Endothelial cell of umbilical vein (primary cell): ENCODE measurements around the gene CTSH. TPM values are rescaled to one million over a fixed set of nuclear protein-coding genes. Genes with fewer than 3 reads are reported as not detected.

ENCODE experiments used
- BruUV-seq: library from RNA; stranded (reverse); fragments of 400-500 nt; replicated peaks from 2 replicates; lab custom pipeline; 2021; lab: Mats Ljungman, UMichigan
- CTCF ChIA-PET: fragments of 300-600, 350-600 bp; sonication (Branson Sonifier 250); formaldehyde crosslinking; loops from one replicate; lab custom pipeline; 2021; ENCODE audit warnings: antibody characterized with exemption, inconsistent platforms; lab: Charles Lee
- POLR2A ChIA-PET: fragments of 300-600, 350-600 bp; sonication (Branson Sonifier 250); formaldehyde crosslinking; loops from one replicate; lab custom pipeline; 2021; ENCODE audit warnings: antibody characterized with exemption, inconsistent platforms; lab: Charles Lee
- DNase-seq: peaks from one replicate; pipeline ENCODE4 v3.0.0-alpha.2; 2011; ENCODE audit warnings: low read depth, low spot score
- FAIRE-seq: peaks from 2 replicates; lab custom pipeline; 2011; peaks lifted over from hg19 to GRCh38; lab: Jason Lieb, UNC
- H2AFZ ChIP-seq: 2 replicates; pipeline ENCODE4 v1.6.0; 2012; ENCODE audit warnings: low read depth, low read length, control low read depth, inconsistent platforms
- H3K27ac ChIP-seq: 2 replicates; pipeline ENCODE4 v1.5.1; 2011; ENCODE audit warnings: low read depth, mild to moderate bottlenecking, control low read depth, low read length, moderate library complexity; ENCODE audit not compliant: insufficient read depth
- H3K27me3 ChIP-seq, 2 experiments: 2 replicates each; pipeline versions ENCODE4 v1.6.0 to v1.6.1; 2011; ENCODE audit warnings: low read length in 2 of 2, mixed read lengths in 1 of 2; ENCODE audit not compliant: control insufficient read depth in 2 of 2, insufficient read depth in 2 of 2
- H3K36me3 ChIP-seq, 2 experiments: 2 replicates in 1 of 2; 3 replicates in 1 of 2; pipeline ENCODE4 v1.5.1; 2011; ENCODE audit warnings: low read length in 2 of 2, mild to moderate bottlenecking in 1 of 2, moderate library complexity in 1 of 2; ENCODE audit not compliant: control insufficient read depth in 2 of 2, insufficient read depth in 2 of 2; ENCODE audit errors: extremely low read depth in 1 of 2
- H3K4me1 ChIP-seq: 3 replicates; pipeline ENCODE4 v1.5.1; 2011; ENCODE audit warnings: mild to moderate bottlenecking, low read length; ENCODE audit not compliant: control insufficient read depth, insufficient read depth; ENCODE audit errors: extremely low read depth
- H3K4me2 ChIP-seq: 2 replicates; pipeline ENCODE4 v1.6.1; 2011; ENCODE audit warnings: low read length, control low read depth, mixed read lengths; ENCODE audit not compliant: insufficient read depth
- H3K4me3 ChIP-seq, 3 experiments: fragments of 200-600 bp in 1 of 3; sonication (generic), shearing (Covaris generic) in 1 of 3; replicated peaks in 1 of 3; 2 replicates each; pipeline ENCODE4 v1.5.1; 2011 to 2016; ENCODE audit warnings: control low read depth in 3 of 3, low read length in 3 of 3, mild to moderate bottlenecking in 2 of 3, inconsistent platforms in 1 of 3, low read depth in 1 of 3, moderate library complexity in 1 of 3; ENCODE audit not compliant: insufficient read depth in 1 of 3
- H3K79me2 ChIP-seq: 2 replicates; pipeline ENCODE4 v1.6.0; 2012; ENCODE audit warnings: low read length, inconsistent platforms; ENCODE audit not compliant: control insufficient read depth, insufficient read depth
- H3K9ac ChIP-seq: replicated peaks from 2 replicates; pipeline ENCODE3; 2011; ENCODE audit warnings: low read length, control low read depth; ENCODE audit not compliant: insufficient read depth; ENCODE audit errors: extremely low read depth
- H3K9me1 ChIP-seq: replicated peaks from 3 replicates; pipeline ENCODE4 v1.6.0; 2011; ENCODE audit warnings: mild to moderate bottlenecking, low read length; ENCODE audit not compliant: control insufficient read depth, insufficient read depth; ENCODE audit errors: extremely low read depth
- H3K9me3 ChIP-seq: replicated peaks from 2 replicates; pipeline ENCODE4 v1.5.1; 2012; ENCODE audit warnings: low read length, inconsistent platforms; ENCODE audit not compliant: control insufficient read depth, insufficient read depth
- H4K20me1 ChIP-seq: replicated peaks from 2 replicates; pipeline ENCODE3; 2011; ENCODE audit warnings: mild to moderate bottlenecking, low read length; ENCODE audit not compliant: control insufficient read depth, insufficient read depth; ENCODE audit errors: extremely low read depth
- CTCF ChIP-seq, 2 donors: IDR thresholded peaks; 1 replicate in 1 of 2; 2 replicates in 1 of 2; pipeline ENCODE4 v1.5.1; 2011; ENCODE audit warnings: low read length in 2 of 2, mild to moderate bottlenecking in 2 of 2, moderate library complexity in 2 of 2, control low read depth in 1 of 2, inconsistent platforms in 1 of 2, low read depth in 1 of 2; ENCODE audit not compliant: insufficient read depth in 1 of 2; ENCODE audit errors: extremely low read depth in 1 of 2
- EZH2 ChIP-seq: IDR thresholded peaks from 2 replicates; pipeline ENCODE4 v1.6.1; 2012; ENCODE audit warnings: borderline replicate concordance, low read depth, mild to moderate bottlenecking, moderate library complexity, low read length, inconsistent platforms; ENCODE audit not compliant: severe bottlenecking
- FOS ChIP-seq: IDR thresholded peaks from 2 replicates; pipeline ENCODE4 v1.6.1; 2011; ENCODE audit warnings: mild to moderate bottlenecking, low read length, moderate library complexity, borderline replicate concordance; ENCODE audit not compliant: insufficient read depth
- GATA2 ChIP-seq: IDR thresholded peaks from 2 replicates; pipeline ENCODE4 v1.7.0; 2011; ENCODE audit warnings: low read depth, mild to moderate bottlenecking, moderate library complexity, mixed read lengths, low read length; ENCODE audit not compliant: insufficient read length, insufficient read depth
- JUN ChIP-seq: IDR thresholded peaks from 2 replicates; pipeline ENCODE4 v1.6.1; 2011; ENCODE audit warnings: borderline replicate concordance, low read depth; ENCODE audit not compliant: insufficient read length, insufficient read depth
- MAX ChIP-seq: IDR thresholded peaks from 2 replicates; pipeline ENCODE4 v1.6.1; 2011; ENCODE audit not compliant: insufficient read depth, insufficient read length
- MYC ChIP-seq: IDR thresholded peaks from one replicate; pipeline ENCODE4 v1.6.1; 2011; ENCODE audit warnings: mild to moderate bottlenecking, low read depth, low read length
- POLR2A ChIP-seq: IDR thresholded peaks from 2 replicates; pipeline ENCODE4 v1.6.1; 2012; ENCODE audit warnings: low read depth, mild to moderate bottlenecking, control low read depth, low read length
- POLR2AphosphoS5 ChIP-seq: IDR thresholded peaks from 2 replicates; pipeline ENCODE4 v1.6.1; 2012; ENCODE audit warnings: low read depth, mild to moderate bottlenecking, control low read depth, low read length, moderate library complexity; ENCODE audit not compliant: insufficient read depth
- dilution Hi-C: fragments of 300-500 bp; cut with MboI; formaldehyde crosslinking; loops from one replicate; pipeline ENCODE4 v1.15.0; 2019; ENCODE audit warnings: low sequenced_read_pairs; ENCODE audit not compliant: extremely low pct_ligation_motif_present
- intact Hi-C: fragments of 100-400 bp; cut with micrococcal nuclease; formaldehyde crosslinking; loops from one replicate; pipeline ENCODE4 v1.10.0; 2022
- polyA plus RNA-seq, 4 experiments: library from polyadenylated mRNA; depleted of rRNA in 3 of 4; stranded (reverse) in 3 of 4; unstranded in 1 of 4; fragments of >200 nt; gene quantifications; 2 replicates each; pipeline versions ENCODE4 v1.2.1 to v1.2.3, GENCODE V29; 2011 to 2012; ENCODE audit warnings: missing spikeins in 1 of 4
- total RNA-seq: library from RNA; stranded (reverse); gene quantifications from 2 replicates; pipeline ENCODE4 v1.2.3, GENCODE V29; 2021

CTSH gene
- total and polyA plus RNA-seq, 2 donors (not counting 3 experiments of a cell fraction or from before 2014, with no cell fraction given) = 7.0 to 7.4 TPM

GRCh38 chr15:78880813-78881212 is 64.0 kb downstream of the CTSH start:
- Histone ChIP-seq H3K9me3 (no peaks in the 10 kb centered on the region), H3K27me3 (no peaks in the 10 kb centered on the region), H3K36me3 (peaks cover 0 to 19% of the 10 kb centered on the region in 2 experiments), H3K79me2 (peaks cover 100% of the 10 kb centered on the region), H3K27ac (no peak overlapping the region), H4K20me1 (peaks cover 44% of the 10 kb centered on the region), H2AFZ (no peak overlapping the region), H3K9me1 (no peaks in the 10 kb centered on the region), H3K4me3 (no peak overlapping the region), H3K4me2 (no peak overlapping the region), H3K4me1 (peaks cover 8% of the 10 kb centered on the region), H3K9ac (no peak overlapping the region)
- FAIRE-seq = no peak
- no TSS peak for BruUV-seq
- dilution Hi-C loops = no loop called here
- ChIA-PET CTCF (no interaction called here), POLR2A (no interaction called here)
- TF ChIP-seq JUN = no peak
- TF ChIP-seq GATA2 = no peak
- no peak for TF ChIP-seq FOS
- TF ChIP-seq EZH2 = no peak
- TF ChIP-seq CTCF (IDR thresholded peaks at IDR 0.05; ENCODE audit: extremely low read depth in 1 of 2, insufficient read depth in 1 of 2, low read depth in 1 of 2, low read length in 2 of 2) = no peak
- no peak for TF ChIP-seq POLR2A
- TF ChIP-seq MAX = no peak
- no peak for TF ChIP-seq POLR2AphosphoS5
- no peak for TF ChIP-seq MYC
- no peak for DNase-seq
- intact Hi-C loops = no loop called here
